GM19099 (cell line): ENCODE data around the gene CDKN1C.

Experiments used
- POLR2A ChIP-seq: IDR thresholded peaks from 3 replicates; pipeline ENCODE4 v1.6.1; 2011; ENCODE audit warnings: low read depth; ENCODE audit not compliant: insufficient read length; ENCODE audit errors: extremely low read depth

Gene CDKN1C

DNA sequence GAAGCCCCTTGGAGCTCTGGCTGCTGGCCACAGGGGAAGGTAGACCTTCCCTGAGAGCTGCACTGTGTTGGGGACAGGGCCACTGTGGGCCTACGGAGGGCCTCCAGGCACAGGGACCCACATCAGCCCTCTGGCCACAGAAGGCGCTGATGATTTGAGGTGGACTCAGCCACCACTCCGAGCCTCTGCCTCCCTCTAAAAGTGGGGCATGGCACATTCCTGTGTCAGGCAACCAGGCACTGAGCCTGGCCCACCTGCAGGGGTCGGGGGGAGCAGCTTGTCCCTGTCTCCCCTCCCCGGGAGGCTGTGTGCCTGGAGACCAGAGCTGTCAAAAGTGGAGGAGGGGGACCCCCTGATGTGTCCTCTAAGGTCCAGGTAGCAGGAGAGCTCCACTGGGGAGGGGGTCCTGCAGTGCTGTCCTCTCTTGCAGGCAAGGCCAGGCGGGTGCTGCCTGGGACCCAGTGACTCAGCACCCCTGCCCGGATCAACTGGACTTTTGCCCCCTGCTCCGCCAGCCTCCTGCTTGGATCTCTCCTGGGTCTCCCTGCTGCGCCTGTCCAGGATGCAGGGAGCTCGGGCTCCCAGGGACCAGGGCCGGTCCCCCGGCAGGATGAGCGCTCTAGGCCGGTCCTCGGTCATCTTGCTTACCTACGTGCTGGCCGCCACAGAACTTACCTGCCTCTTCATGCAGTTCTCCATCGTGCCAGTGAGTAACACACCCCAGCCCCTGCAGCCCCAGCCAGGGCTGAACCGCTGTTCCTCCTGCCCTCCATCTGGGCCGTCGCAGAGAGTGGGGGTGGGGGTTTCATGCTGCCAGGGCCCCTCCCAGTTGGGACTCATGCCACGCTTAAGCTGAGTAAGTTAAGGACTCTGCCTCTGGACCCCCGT is 17.5 kb upstream of the CDKN1C start:
- TF ChIP-seq POLR2A: no peak

DNA sequence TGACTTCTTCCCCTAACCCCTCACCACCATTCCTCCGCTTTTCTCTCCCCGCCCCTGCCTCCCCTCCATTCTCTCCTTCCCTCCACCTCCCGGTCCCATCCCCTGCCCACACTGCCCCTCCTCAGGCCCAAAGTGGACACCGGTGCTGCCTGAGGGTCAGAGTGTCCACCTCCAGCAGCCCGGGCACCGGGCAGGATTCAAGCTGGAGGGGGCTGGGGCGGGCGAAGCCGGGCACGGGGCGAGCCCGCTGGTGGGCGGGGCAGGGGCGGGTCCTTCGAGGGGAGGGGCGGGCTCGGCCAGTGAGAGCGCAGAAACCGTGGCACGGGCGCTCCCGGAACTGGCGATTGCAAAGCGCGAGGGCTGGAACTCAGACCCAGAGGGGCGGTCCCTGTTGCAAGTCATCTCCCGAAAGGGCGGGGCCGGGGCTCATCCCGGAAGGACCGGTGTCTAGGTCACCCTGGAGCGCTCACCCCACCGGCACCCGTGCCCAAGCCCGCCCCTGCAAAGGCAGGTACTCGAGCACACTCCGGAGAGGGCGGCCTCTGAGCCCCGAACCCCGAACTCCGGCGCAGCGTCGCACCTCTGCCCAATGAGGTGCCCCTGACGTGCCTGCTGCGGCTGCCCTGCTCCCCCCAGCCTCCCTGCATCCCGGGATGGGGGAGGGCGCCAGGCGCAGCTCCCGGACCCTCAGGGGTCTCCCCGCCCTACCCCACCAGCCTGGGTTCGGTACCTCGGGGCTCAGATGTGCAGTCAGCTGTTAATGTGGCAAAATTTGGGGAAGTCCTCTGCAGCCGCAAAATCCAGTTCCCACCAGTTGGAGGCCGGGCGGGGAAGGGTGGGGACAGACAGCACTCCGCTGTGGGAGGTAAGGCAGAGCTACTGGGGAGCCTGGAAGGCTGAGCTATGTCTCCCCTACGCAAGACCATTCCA is 16.5 kb upstream of the CDKN1C start:
- TF ChIP-seq POLR2A: peak; percentile 76

- no peak for TF ChIP-seq POLR2A
Measured at GRCh38 chr11:2901196-2901796, 15.7 kb upstream of the CDKN1C start.

DNA sequence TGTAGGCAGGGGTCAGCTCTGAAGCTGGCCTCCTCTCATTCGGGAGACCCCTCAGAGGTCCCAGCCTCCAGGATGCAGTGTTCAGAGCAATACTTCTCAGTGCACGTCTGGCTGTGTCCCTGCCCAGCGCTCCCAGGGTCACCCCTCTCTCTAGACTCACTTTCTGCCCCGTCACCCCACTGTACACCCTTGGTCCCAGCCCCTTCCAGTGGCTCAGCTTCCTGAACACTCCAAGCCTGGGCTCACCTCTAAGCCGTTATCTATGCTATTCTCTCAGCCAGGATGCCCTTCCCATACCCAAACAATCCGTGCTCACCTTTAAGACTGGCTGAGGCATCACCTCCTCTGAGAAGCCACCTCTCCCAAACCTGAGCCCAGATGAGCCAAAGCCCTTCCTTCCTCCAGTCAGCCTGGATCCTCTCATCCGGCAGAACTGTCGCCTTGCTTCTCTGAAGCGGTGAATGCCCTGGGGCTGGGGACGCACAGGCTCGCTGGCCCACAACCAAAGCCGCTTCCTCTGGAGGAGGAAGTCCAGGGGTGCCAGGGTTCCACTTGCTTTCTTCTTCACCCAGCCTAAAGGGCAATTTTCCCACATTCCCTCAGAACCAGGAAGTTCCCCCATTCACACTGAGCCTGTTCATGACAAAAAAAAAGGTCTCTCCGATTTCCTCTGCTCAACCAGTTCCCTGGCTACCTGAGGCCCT is 13.7 kb upstream of the CDKN1C start:
- no peak for TF ChIP-seq POLR2A

DNA sequence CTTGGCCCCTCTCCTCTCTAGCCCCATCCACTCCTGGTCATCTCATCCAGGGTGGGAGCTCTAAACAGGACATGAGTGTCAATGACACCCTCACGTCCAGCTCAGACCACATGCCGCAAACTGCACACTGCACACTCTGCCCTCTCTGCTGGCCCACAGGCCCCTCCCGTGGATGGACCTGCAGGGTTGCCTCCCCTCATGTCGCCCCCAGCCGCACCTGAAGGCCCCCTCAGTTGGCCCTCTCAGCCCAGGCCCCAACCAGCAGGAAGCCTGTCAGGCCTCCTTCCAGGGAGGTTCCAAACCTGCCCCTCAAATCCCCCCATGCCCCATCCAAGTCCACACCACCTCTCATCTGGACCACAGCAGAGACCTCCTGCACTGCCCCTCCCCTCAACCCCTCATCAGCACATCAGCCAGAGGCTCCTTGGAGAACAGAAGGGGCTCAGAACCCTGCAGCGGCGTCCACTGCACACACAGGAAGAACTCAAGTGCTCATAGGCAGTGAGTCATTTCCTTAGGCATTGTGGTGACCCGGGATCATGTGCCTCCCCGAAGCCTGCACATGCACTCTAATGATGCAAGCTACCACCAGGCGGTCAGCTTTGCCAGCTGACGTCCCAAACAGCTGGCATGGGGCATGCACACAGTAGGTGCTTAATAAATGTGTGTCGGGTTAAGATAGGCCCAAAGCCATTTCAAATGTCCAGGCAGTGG is 12.9 kb upstream of the CDKN1C start:
- TF ChIP-seq POLR2A: no peak

DNA sequence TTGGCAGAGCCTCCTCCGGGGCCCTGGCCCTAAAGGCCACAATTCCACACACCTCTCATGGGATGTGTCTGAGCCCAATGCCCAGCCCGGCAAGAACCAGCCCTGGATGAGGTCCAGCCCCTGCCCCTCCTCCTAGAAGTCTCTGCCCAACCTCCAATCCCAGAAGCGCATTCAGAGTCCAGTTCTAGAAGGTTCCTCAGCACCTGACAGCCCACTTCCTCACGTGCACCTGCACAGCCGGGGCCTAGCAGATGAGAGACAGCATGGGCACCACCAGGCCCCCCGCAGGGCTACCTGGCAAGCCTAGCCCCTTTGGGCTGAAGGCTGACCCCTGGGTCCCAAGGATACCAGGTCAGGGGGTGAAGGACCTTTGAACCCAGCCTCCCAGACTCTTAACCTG is 11.5 kb upstream of the CDKN1C start:
- TF ChIP-seq POLR2A: no peak

GRCh38 chr11:2896047-2896446 is 10.5 kb upstream of the CDKN1C start:
- TF ChIP-seq POLR2A: no peak

DNA sequence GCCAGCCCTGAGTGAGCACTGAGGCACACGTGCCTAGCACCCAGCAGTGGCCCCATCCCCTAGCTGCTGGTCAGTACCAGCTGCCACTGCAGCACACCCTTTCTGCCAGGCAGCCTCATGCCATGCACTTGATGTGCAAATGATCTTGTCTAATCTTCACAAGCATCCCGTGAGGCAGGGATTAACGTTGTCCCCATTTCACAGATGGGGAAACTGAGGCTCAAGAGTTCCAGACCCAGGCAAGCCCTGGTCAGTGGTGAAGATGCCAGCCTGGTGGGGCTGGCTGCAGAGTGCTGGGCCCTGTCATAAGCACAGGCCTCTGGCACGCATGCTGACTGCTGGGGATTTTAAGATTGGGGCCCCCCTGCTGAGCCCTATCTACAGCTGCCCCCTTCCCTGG is 8.4 kb upstream of the CDKN1C start:
- no peak for TF ChIP-seq POLR2A

- TF ChIP-seq POLR2A: no peak
Measured at GRCh38 chr11:2892967-2893528, 7.5 kb upstream of the CDKN1C start.

GRCh38 chr11:2892215-2892966 is 6.8 kb upstream of the CDKN1C start:
- TF ChIP-seq POLR2A: peak; percentile 52

DNA sequence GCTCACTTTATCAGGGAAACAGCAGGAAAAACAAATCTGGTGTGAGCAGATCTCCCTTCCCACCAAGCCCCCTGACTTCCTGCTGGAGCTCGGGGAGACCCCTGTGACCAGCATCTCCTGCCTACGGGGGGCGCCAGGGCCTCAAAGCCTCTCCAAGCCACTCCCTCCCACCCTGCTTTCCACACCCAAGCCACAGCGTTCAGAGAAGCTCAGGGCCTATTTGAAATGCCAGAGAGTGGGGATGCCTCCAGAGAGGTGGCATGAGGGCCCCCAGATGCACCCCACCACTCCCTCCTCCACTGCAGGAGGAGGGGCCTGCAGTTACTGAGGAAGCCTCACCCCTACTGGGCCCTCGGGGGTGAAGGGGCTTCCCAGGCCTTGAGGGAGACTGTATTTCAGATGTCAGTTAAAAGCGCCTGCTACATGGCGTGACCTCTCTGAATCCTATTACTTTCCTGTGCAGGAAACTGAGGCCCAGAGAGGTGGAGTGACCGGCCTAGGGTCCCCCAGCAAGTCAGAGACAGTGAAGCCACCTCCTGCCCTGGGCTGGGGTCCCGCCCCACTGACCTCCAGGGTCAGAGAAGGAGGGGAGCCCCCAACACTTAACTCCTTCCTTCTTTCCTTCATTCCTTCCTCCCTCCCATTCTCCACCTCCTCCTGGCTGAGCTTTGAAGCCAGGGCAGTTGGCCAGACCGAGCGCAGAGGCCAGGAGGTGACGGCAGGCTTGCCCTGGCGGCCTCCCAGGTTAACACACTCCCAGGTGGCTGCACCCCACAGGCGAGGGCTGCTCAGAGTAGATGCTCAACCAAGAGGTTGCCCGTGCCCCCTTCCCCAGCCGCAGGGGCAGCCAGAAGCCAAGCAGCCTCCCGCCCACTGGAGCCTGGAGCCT is 6.0 kb upstream of the CDKN1C start:
- TF ChIP-seq POLR2A: no peak
